ENCODE measurements around the gene NTHL1.

Gene NTHL1

GRCh38 chr16:2027024-2028010 is 20.3 kb downstream of the NTHL1 start:
- peaks cover 0 to 6% of the 10 kb centered on the region in 2 donors for H3K36me3 Mint-ChIP-seq
- H3K27ac Mint-ChIP-seq = peak overlapping the region; percentile 47
- peak overlapping the region; percentile 57 to 71 for H3K4me3 Mint-ChIP-seq
- H3K9me3 Mint-ChIP-seq = no peaks in the 10 kb centered on the region
- H3K4me1 Mint-ChIP-seq = peaks cover 19 to 34% of the 10 kb centered on the region in 2 donors
- no peak for DNase-seq
- peaks cover 40 to 62% of the 10 kb centered on the region in 2 donors for H3K27me3 Mint-ChIP-seq
- ATAC-seq (replicated peaks) = peak; percentile 22 to 23

- no peak for DNase-seq
These were observed 21.1 kb downstream of the NTHL1 start, which contains the start of gene NHERF2 for GRCh38 chr16:2026461-2027023. NHERF2 (plus strand) TSS chr16:2026902; CDS start chr16:2027006, 104 bp downstream.

GRCh38 chr16:2025878-2026460 is 21.7 kb downstream of the NTHL1 start:
- Mint-ChIP-seq H3K4me3 (peak overlapping the region; percentile 56 to 70), H3K9me3 (no peaks in the 10 kb centered on the region), H3K27me3 (peaks cover 47 to 70% of the 10 kb centered on the region in 2 donors), H3K4me1 (peaks cover 18 to 32% of the 10 kb centered on the region in 2 donors), H3K27ac (no peak overlapping the region), H3K36me3 (peaks cover 0 to 6% of the 10 kb centered on the region in 2 donors)
- DNase-seq (no peak), ATAC-seq (replicated peaks) (no peak)

More at GRCh38 chr16:2026461-2027023, 21.1 kb downstream of the NTHL1 start, which contains the start of gene NHERF2:
- Mint-ChIP-seq H3K4me1 (peaks cover 17 to 31% of the 10 kb centered on the region in 2 donors), H3K9me3 (no peaks in the 10 kb centered on the region), H3K4me3 (peak within 1 kb of the TSS; percentile 70 to 71), H3K27ac (peak within 1 kb of the TSS; percentile 47), H3K36me3 (peaks cover 0 to 6% of the 10 kb centered on the region in 2 donors), H3K27me3 (peaks cover 43 to 64% of the 10 kb centered on the region in 2 donors)
- peak in 1 of 2 donors; percentile 3 for ATAC-seq (replicated peaks)

- no peaks in the 10 kb centered on the region for H3K9me3 Mint-ChIP-seq
- no peak overlapping the region for H3K27ac Mint-ChIP-seq
- H3K4me1 Mint-ChIP-seq = peaks cover 22 to 39% of the 10 kb centered on the region in 2 donors
- ATAC-seq (replicated peaks) (no peak), DNase-seq (no peak)
- H3K4me3 Mint-ChIP-seq = peak overlapping the region in 1 of 2 donors; percentile 56
- peaks cover 0 to 6% of the 10 kb centered on the region in 2 donors for H3K36me3 Mint-ChIP-seq
- peaks cover 53 to 77% of the 10 kb centered on the region in 2 donors for H3K27me3 Mint-ChIP-seq
These were observed 22.4 kb downstream of the NTHL1 start for GRCh38 chr16:2025251-2025650.

GRCh38 chr16:2024032-2024420 is 23.6 kb downstream of the NTHL1 start:
- ATAC-seq (replicated peaks) = no peak
- no peak for DNase-seq
- Mint-ChIP-seq H3K4me1 (peaks cover 22 to 39% of the 10 kb centered on the region in 2 donors), H3K36me3 (peaks cover 0 to 6% of the 10 kb centered on the region in 2 donors), H3K27me3 (peaks cover 49 to 72% of the 10 kb centered on the region in 2 donors), H3K27ac (peak overlapping the region; percentile 3), H3K9me3 (no peaks in the 10 kb centered on the region), H3K4me3 (peak overlapping the region; percentile 1 to 21)

- peak; percentile 87 for DNase-seq
- H3K9me3 Mint-ChIP-seq = no peaks in the 10 kb centered on the region
- H3K4me3 Mint-ChIP-seq = peak overlapping the region; percentile 81 to 84
- peaks cover 0 to 6% of the 10 kb centered on the region in 2 donors for H3K36me3 Mint-ChIP-seq
- ATAC-seq (replicated peaks) = peak; percentile 78 to 82
- peaks cover 49 to 71% of the 10 kb centered on the region in 2 donors for H3K27me3 Mint-ChIP-seq
- H3K27ac Mint-ChIP-seq = peak overlapping the region; percentile 82
- H3K4me1 Mint-ChIP-seq = peaks cover 24 to 39% of the 10 kb centered on the region in 2 donors
These were observed 24.3 kb downstream of the NTHL1 start for GRCh38 chr16:2023092-2024031.

GRCh38 chr16:2022723-2023091 is 24.9 kb downstream of the NTHL1 start:
- Mint-ChIP-seq H3K27ac (peak overlapping the region; percentile 28), H3K4me1 (peaks cover 24 to 37% of the 10 kb centered on the region in 2 donors), H3K36me3 (peaks cover 0 to 6% of the 10 kb centered on the region in 2 donors), H3K9me3 (no peaks in the 10 kb centered on the region), H3K4me3 (peak overlapping the region; percentile 81 to 84), H3K27me3 (peaks cover 48 to 72% of the 10 kb centered on the region in 2 donors)
- no peak for DNase-seq
- ATAC-seq (replicated peaks) = peak; percentile 56 to 61

- H3K36me3 Mint-ChIP-seq = peaks cover 0 to 6% of the 10 kb centered on the region in 2 donors
- no peaks in the 10 kb centered on the region for H3K9me3 Mint-ChIP-seq
- peak in 1 of 2 donors; percentile 6 for ATAC-seq (replicated peaks)
- H3K4me1 Mint-ChIP-seq = peaks cover 17 to 22% of the 10 kb centered on the region in 2 donors
- H3K27me3 Mint-ChIP-seq = peaks cover 38 to 57% of the 10 kb centered on the region in 2 donors
- DNase-seq = no peak
- peak overlapping the region; percentile 69 for H3K27ac Mint-ChIP-seq
- peak overlapping the region; percentile 59 to 79 for H3K4me3 Mint-ChIP-seq
These were observed 27.5 kb downstream of the NTHL1 start for GRCh38 chr16:2019921-2020831.

GRCh38 chr16:2019518-2019920 is 28.1 kb downstream of the NTHL1 start, which contains the start of gene NPW:
NPW (plus strand) TSS chr16:2019785.
- peaks cover 0 to 6% of the 10 kb centered on the region in 2 donors for H3K36me3 Mint-ChIP-seq
- peak within 1 kb of the TSS; percentile 69 for H3K27ac Mint-ChIP-seq
- DNase-seq = no peak
- H3K9me3 Mint-ChIP-seq = no peaks in the 10 kb centered on the region
- H3K4me1 Mint-ChIP-seq = peaks cover 17 to 22% of the 10 kb centered on the region in 2 donors
- peak within 1 kb of the TSS; percentile 59 to 79 for H3K4me3 Mint-ChIP-seq
- H3K27me3 Mint-ChIP-seq = peaks cover 32 to 50% of the 10 kb centered on the region in 2 donors
- ATAC-seq (replicated peaks) = peak; percentile 26

GRCh38 chr16:2016407-2016922 is 31.2 kb downstream of the NTHL1 start:
- DNase-seq (no peak), ATAC-seq (replicated peaks) (no peak)
- no peaks in the 10 kb centered on the region for H3K9me3 Mint-ChIP-seq

GRCh38 chr16:2015947-2016208 is 31.8 kb downstream of the NTHL1 start:
- peaks cover 15 to 22% of the 10 kb centered on the region in 2 donors for H3K27me3 Mint-ChIP-seq
- H3K4me3 Mint-ChIP-seq = no peak overlapping the region
- peaks cover 4 to 5% of the 10 kb centered on the region in 2 donors for H3K4me1 Mint-ChIP-seq
- H3K27ac Mint-ChIP-seq = no peak overlapping the region
- ATAC-seq (replicated peaks) (no peak), DNase-seq (no peak)
- no peaks in the 10 kb centered on the region for H3K9me3 Mint-ChIP-seq
- peaks cover 3 to 5% of the 10 kb centered on the region in 2 donors for H3K36me3 Mint-ChIP-seq

More at GRCh38 chr16:2016407-2016922, 31.2 kb downstream of the NTHL1 start:
- Mint-ChIP-seq H3K36me3 (peaks cover under 1 to 2% of the 10 kb centered on the region in 2 donors), H3K4me3 (no peak overlapping the region), H3K27ac (no peak overlapping the region), H3K27me3 (peaks cover 20 to 28% of the 10 kb centered on the region in 2 donors), H3K4me1 (peaks cover 6 to 8% of the 10 kb centered on the region in 2 donors)
